ENCODE data around the gene MPPED1. TPM values are rescaled to one million over a fixed set of nuclear protein-coding genes. Genes with fewer than 3 reads are reported as not detected.

Gene MPPED1
- total RNA-seq, 4 donors from 2014 or later, result 0.29 to 6.8 (median 0.80) TPM; not detected in 1

- no peak for DNase-seq (ENCODE audit: low spot score in 2 of 2)
- WGBS, 2 donors, result 75 to 79% methylated on average over 22 of the region's 22 CpGs
- intact Hi-C loops (cut with DNase I; ENCODE audit: low total_unique reads), result no loop called here
- no peak overlapping the region for H3K4me3 ChIP-seq (ENCODE audit: low read depth, poor library complexity, severe bottlenecking)
- TF ChIP-seq, protein P1, sequence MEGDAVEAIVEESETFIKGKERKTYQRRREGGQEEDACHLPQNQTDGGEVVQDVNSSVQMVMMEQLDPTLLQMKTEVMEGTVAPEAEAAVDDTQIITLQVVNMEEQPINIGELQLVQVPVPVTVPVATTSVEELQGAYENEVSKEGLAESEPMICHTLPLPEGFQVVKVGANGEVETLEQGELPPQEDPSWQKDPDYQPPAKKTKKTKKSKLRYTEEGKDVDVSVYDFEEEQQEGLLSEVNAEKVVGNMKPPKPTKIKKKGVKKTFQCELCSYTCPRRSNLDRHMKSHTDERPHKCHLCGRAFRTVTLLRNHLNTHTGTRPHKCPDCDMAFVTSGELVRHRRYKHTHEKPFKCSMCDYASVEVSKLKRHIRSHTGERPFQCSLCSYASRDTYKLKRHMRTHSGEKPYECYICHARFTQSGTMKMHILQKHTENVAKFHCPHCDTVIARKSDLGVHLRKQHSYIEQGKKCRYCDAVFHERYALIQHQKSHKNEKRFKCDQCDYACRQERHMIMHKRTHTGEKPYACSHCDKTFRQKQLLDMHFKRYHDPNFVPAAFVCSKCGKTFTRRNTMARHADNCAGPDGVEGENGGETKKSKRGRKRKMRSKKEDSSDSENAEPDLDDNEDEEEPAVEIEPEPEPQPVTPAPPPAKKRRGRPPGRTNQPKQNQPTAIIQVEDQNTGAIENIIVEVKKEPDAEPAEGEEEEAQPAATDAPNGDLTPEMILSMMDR (IDR thresholded peaks at IDR 0.05), result no peak
- TF ChIP-seq POLR2A (IDR thresholded peaks at IDR 0.05), result no peak
These were observed 89.3 kb downstream of the MPPED1 start for GRCh38 chr22:43500792-43501785.

DNA sequence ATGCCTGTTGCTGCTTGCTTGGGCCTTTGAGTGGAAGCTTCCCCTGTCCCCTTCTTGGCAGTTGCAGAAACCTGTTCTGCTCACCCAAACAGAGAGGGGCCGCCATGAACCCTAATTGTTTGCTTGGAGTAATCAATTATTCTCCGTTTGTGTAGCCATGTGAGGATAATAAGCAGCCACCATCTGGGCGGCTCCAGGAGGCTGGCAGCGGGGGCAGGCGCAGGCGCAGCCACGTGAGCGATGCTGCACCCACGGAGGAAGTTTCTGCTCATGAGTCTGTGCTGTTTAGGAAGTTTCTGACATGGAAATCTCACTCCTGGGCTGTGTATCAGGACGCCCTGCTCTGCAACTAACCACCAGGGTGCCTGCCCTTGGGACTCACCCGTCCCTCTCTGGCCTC, 90.1 kb downstream of the MPPED1 start:
- WGBS, 2 donors, result 65 to 68% methylated on average over 11 of the region's 11 CpGs

DNA sequence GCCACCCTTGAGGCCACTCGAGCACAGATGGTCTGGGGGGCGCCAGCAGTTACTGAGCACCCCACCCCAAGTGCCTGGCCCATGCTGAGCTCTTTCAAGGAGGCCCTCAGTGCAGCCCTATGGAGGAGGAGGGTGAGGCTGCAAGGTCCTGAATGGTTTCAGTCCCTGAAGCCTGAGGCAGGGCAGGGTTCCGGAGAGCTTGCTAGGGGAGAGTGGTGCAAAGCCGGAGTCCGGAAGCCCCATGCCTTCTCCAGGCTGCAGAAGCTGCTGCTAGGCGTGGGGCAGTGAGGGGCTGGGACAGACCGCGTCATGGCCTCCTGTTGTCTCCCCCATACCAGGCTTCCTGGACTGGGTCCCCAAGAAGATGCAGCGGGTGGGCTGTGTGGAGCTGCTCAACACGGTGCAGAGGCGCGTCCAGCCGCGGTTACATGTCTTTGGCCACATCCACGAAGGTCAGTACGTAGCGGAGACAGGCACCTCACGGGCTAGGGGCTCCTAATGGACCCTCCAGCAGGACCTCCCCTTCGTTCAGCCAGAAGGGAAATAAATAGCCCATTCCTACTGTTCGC, 90.6 kb downstream of the MPPED1 start:
- no peak for TF ChIP-seq POLR2A (IDR thresholded peaks at IDR 0.05)
- intact Hi-C loops (cut with DNase I; ENCODE audit: low total_unique reads), result no loop called here

More for the DNA sequence above, 90.1 kb downstream of the MPPED1 start:
- no peak overlapping the region for H3K4me3 ChIP-seq (ENCODE audit: low read depth, poor library complexity, severe bottlenecking)
- DNase-seq (ENCODE audit: low spot score in 2 of 2), result no peak
- TF ChIP-seq, protein P1 (IDR thresholded peaks at IDR 0.05), result no peak
- no peak for TF ChIP-seq POLR2A (IDR thresholded peaks at IDR 0.05)
- intact Hi-C loops (cut with DNase I; ENCODE audit: low total_unique reads), result no loop called here

GRCh38 chr22:43504068-43504467, 92.3 kb downstream of the MPPED1 start:
- no peak for DNase-seq (ENCODE audit: low spot score in 2 of 2)
- 91 to 95% methylated on average over 3 of the region's 3 CpGs for WGBS, 2 donors
- TF ChIP-seq POLR2A (IDR thresholded peaks at IDR 0.05), result no peak
- TF ChIP-seq, protein P1 (IDR thresholded peaks at IDR 0.05), result no peak
- intact Hi-C loops (cut with DNase I; ENCODE audit: low total_unique reads), result no loop called here
- no peak overlapping the region for H3K4me3 ChIP-seq (ENCODE audit: low read depth, poor library complexity, severe bottlenecking)

More for the DNA sequence above, 90.6 kb downstream of the MPPED1 start:
- WGBS, 2 donors, result 84 to 86% methylated on average over 19 to 20 of the region's 20 CpGs
- H3K4me3 ChIP-seq (ENCODE audit: low read depth, poor library complexity, severe bottlenecking), result no peak overlapping the region
- DNase-seq (ENCODE audit: low spot score in 2 of 2), result no peak

- WGBS, 2 donors, result 92 to 93% methylated on average over 7 of the region's 7 CpGs
These were observed 93.0 kb downstream of the MPPED1 start for GRCh38 chr22:43504666-43505261.

More at GRCh38 chr22:43504666-43505261, 93.0 kb downstream of the MPPED1 start:
- no peak for TF ChIP-seq POLR2A (IDR thresholded peaks at IDR 0.05)
- TF ChIP-seq, protein P1 (IDR thresholded peaks at IDR 0.05), result peak in 1 of 3 donors; percentile 6
- intact Hi-C loops (cut with DNase I; ENCODE audit: low total_unique reads), result no loop called here
- no peak for DNase-seq (ENCODE audit: low spot score in 2 of 2)
- no peak overlapping the region for H3K4me3 ChIP-seq (ENCODE audit: low read depth, poor library complexity, severe bottlenecking)
